Gastroesophageal sphincter (tissue), 3 donors: ENCODE measurements around the gene ZNF607.

Experiments
- EP300 ChIP-seq: sonication (generic); formaldehyde crosslinking; IDR thresholded peaks from one replicate; pipeline ENCODE4 v1.6.1; 2017; ENCODE audit warnings: antibody characterized with exemption, mild to moderate bottlenecking
- TF ChIP-seq, protein P1 (sequence below), 4 experiments: fragments of 200-600 bp in 2 of 4; fragments of 450-650 bp in 2 of 4; sonication (generic) in 1 of 4; IDR thresholded peaks; one replicate each; pipeline ENCODE4 v1.5.1; 2017 to 2019; ENCODE audit warnings: antibody characterized with exemption in 4 of 4, mild to moderate bottlenecking in 2 of 4, moderate library complexity in 2 of 4

DNA sequence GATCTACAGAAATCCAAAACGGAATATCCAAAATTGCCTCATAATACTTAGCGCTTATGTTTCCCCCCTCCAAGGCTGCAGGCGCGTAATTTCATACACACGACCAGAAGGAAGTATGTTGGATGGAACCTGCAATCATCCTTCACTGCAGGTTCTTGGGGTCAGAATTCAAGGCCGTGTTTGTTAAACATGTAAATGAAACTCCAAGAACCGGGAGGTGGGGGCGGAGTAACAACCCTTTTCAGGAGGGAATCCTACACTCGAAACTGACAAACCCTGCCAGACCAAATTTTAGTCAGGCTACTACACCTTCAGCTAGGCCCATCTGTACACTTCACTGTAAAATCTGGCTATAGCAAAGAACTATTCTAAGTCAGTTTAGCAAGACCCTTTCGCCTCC, 1.3 kb downstream of the ZNF607 start:
- TF ChIP-seq, protein P1, sequence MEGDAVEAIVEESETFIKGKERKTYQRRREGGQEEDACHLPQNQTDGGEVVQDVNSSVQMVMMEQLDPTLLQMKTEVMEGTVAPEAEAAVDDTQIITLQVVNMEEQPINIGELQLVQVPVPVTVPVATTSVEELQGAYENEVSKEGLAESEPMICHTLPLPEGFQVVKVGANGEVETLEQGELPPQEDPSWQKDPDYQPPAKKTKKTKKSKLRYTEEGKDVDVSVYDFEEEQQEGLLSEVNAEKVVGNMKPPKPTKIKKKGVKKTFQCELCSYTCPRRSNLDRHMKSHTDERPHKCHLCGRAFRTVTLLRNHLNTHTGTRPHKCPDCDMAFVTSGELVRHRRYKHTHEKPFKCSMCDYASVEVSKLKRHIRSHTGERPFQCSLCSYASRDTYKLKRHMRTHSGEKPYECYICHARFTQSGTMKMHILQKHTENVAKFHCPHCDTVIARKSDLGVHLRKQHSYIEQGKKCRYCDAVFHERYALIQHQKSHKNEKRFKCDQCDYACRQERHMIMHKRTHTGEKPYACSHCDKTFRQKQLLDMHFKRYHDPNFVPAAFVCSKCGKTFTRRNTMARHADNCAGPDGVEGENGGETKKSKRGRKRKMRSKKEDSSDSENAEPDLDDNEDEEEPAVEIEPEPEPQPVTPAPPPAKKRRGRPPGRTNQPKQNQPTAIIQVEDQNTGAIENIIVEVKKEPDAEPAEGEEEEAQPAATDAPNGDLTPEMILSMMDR (IDR thresholded peaks at IDR 0.05): no peak
- TF ChIP-seq EP300: no peak
